GM23338 (cell line): ENCODE data around the gene ARRB1. TPM values are rescaled to one million over a fixed set of nuclear protein-coding genes. Genes with fewer than 3 reads are reported as not detected.
A peak's percentile ranks its signal among the peaks of the same experiment; 100 is the strongest.

ENCODE experiments used
- ATAC-seq: fragments of 200-7000 bp; cut with Tn5 transposase; 3 replicates; pipeline ENCODE4 v1.9.1; 2020
- DNase-seq: peaks from one replicate; pipeline ENCODE4 v3.0.0-alpha.2; 2015; ENCODE audit warnings: low spot score
- H2AFZ ChIP-seq: fragments of 200-600 bp; sonication (generic); 2 replicates; pipeline ENCODE4 v1.8.0; 2016; ENCODE audit warnings: antibody characterized with exemption, mild to moderate bottlenecking, moderate library complexity
- H3F3A ChIP-seq: fragments of 200-600 bp; sonication (generic); replicated peaks from 2 replicates; pipeline ENCODE4 v1.8.0; 2017; ENCODE audit warnings: antibody characterized with exemption, mixed run types, low read depth
- H3K27ac ChIP-seq: fragments of 200-600 bp; sonication (generic); 2 replicates; pipeline ENCODE4 v1.6.1; 2016; ENCODE audit warnings: low read depth
- H3K27me3 ChIP-seq: fragments of 200-600 bp; sonication (generic); 2 replicates; pipeline ENCODE4 v1.8.0; 2016; ENCODE audit warnings: mild to moderate bottlenecking, mixed run types, moderate library complexity; ENCODE audit not compliant: insufficient read depth
- H3K36me3 ChIP-seq: fragments of 200-600 bp; sonication (generic); 2 replicates; pipeline ENCODE4 v1.8.0; 2016; ENCODE audit warnings: mild to moderate bottlenecking; ENCODE audit not compliant: insufficient read depth
- H3K4me1 ChIP-seq: fragments of 200-600 bp; sonication (generic); 2 replicates; pipeline ENCODE4 v1.8.0; 2016; ENCODE audit warnings: mild to moderate bottlenecking, moderate library complexity; ENCODE audit not compliant: insufficient read depth
- H3K4me2 ChIP-seq: fragments of 200-600 bp; sonication (generic); 2 replicates; pipeline ENCODE4 v1.7.1; 2017; ENCODE audit warnings: mixed run types
- H3K4me3 ChIP-seq: fragments of 200-600 bp; sonication (generic); 2 replicates; pipeline ENCODE4 v1.6.1; 2016; ENCODE audit warnings: mixed run types
- H3K79me2 ChIP-seq: fragments of 200-600 bp; sonication (generic); replicated peaks from 2 replicates; pipeline ENCODE4 v1.8.0; 2017; ENCODE audit warnings: mild to moderate bottlenecking; ENCODE audit not compliant: insufficient read depth
- H3K9me2 ChIP-seq: fragments of 200-600 bp; sonication (generic); 2 replicates; pipeline ENCODE4 v1.8.0; 2017; ENCODE audit not compliant: insufficient read depth
- H4K20me1 ChIP-seq: fragments of 200-600 bp; sonication (generic); replicated peaks from 2 replicates; pipeline ENCODE4 v1.8.0; 2017; ENCODE audit warnings: mild to moderate bottlenecking; ENCODE audit not compliant: insufficient read depth
- H3K27ac Mint-ChIP-seq: 2 replicates; pipeline ENCODE4 v1.8.0; 2020; ENCODE audit warnings: inconsistent platforms, mild to moderate bottlenecking, moderate library complexity, mixed read lengths
- H3K27me3 Mint-ChIP-seq: 3 replicates; pipeline ENCODE4 v1.8.0; 2022; ENCODE audit warnings: low read depth, mild to moderate bottlenecking, moderate library complexity, mixed read lengths, inconsistent platforms; ENCODE audit not compliant: insufficient read depth, poor library complexity
- H3K36me3 Mint-ChIP-seq: 3 replicates; pipeline ENCODE4 v1.8.0; 2021; ENCODE audit warnings: low read depth, mild to moderate bottlenecking, inconsistent platforms, moderate library complexity, mixed read lengths
- H3K4me1 Mint-ChIP-seq: 3 replicates; pipeline ENCODE4 v1.8.0; 2020; ENCODE audit warnings: mild to moderate bottlenecking, inconsistent platforms, mixed read lengths
- H3K4me3 Mint-ChIP-seq: 3 replicates; pipeline ENCODE4 v1.8.0; 2021; ENCODE audit warnings: moderate library complexity, mild to moderate bottlenecking, inconsistent platforms, mixed read lengths
- H3K9me3 Mint-ChIP-seq: 3 replicates; pipeline ENCODE4 v1.8.0; 2020; ENCODE audit warnings: moderate library complexity, mild to moderate bottlenecking, inconsistent platforms, mixed read lengths
- CREB1 ChIP-seq: fragments of 250-450 bp; sonication (Bioruptor Pico); IDR thresholded peaks from 2 replicates; pipeline ENCODE4 v1.5.0; 2020; ENCODE audit warnings: low read depth, mild to moderate bottlenecking, moderate library complexity
- CTCF ChIP-seq, 2 experiments: fragments of 200-600 bp in 1 of 2; sonication (generic) in 1 of 2; conservative IDR thresholded peaks; 2 replicates each; pipeline versions ENCODE4 v1.5.1 to v1.6.1; 2016 to 2017; ENCODE audit warnings: antibody characterized with exemption in 2 of 2, low read depth in 2 of 2, mild to moderate bottlenecking in 2 of 2, moderate library complexity in 1 of 2
- EZH2 ChIP-seq: fragments of 200-600 bp; sonication (generic); IDR thresholded peaks from one replicate; pipeline ENCODE4 v1.8.0; 2017; ENCODE audit warnings: antibody characterized with exemption, mild to moderate bottlenecking, low read depth; ENCODE audit not compliant: unreplicated experiment
- EZH2phosphoT487 ChIP-seq: fragments of 200-600 bp; sonication (generic); IDR thresholded peaks from one replicate; pipeline ENCODE4 v1.8.1; 2018; ENCODE audit warnings: antibody characterized with exemption; ENCODE audit not compliant: unreplicated experiment
- NANOG ChIP-seq: IDR thresholded peaks from 2 replicates; pipeline ENCODE4 v1.6.1; 2016; ENCODE audit warnings: antibody characterized with exemption, borderline replicate concordance
- POLR2AphosphoS5 ChIP-seq: IDR thresholded peaks from 2 replicates; pipeline ENCODE4 v1.6.1; 2016; ENCODE audit warnings: antibody characterized with exemption, low read depth
- REST ChIP-seq: IDR thresholded peaks from one replicate; pipeline ENCODE4 v1.6.1; 2018; ENCODE audit warnings: antibody characterized with exemption; ENCODE audit not compliant: unreplicated experiment
- STAT1 ChIP-seq: IDR thresholded peaks from one replicate; pipeline ENCODE4 v1.6.1; 2016; ENCODE audit warnings: antibody characterized with exemption; ENCODE audit not compliant: unreplicated experiment
- ZNF331 ChIP-seq: fragments of 250-450 bp; sonication (Bioruptor Pico); IDR thresholded peaks from 2 replicates; pipeline ENCODE4 v1.5.0; 2020; ENCODE audit warnings: low read depth, mild to moderate bottlenecking, moderate library complexity
- ZNF462 ChIP-seq: fragments of 250-450 bp; sonication (Bioruptor Pico); IDR thresholded peaks from 2 replicates; pipeline ENCODE4 v1.5.0; 2020; ENCODE audit warnings: mild to moderate bottlenecking, moderate library complexity
- polyA plus RNA-seq: library from polyadenylated mRNA; unstranded; fragments of >200 nt; fragmentation: Nextera tagmentation; extraction: Ambion mirVana; gene quantifications from 2 replicates; pipeline ENCODE4 v1.2.1, GENCODE V29; 2016
- total RNA-seq: library from RNA; depleted of rRNA; stranded (reverse); fragments of >200 nt; shearing (Covaris generic); gene quantifications from 2 replicates; pipeline ENCODE4 v1.2.3, GENCODE V29; 2014

Gene ARRB1
- total and polyA plus RNA-seq, 2 experiments from 2014 or later = 6.3 to 11.1 TPM

- TF ChIP-seq POLR2AphosphoS5 (no peak), EZH2phosphoT487 (no peak), CREB1 (CRISPR knock-in tag) (no peak), REST (no peak), ZNF462 (CRISPR knock-in tag) (no peak), EZH2 (no peak), ZNF331 (CRISPR knock-in tag) (no peak), NANOG (no peak), CTCF (conservative IDR thresholded peaks at IDR 0.05; ENCODE audit: low read depth in 2 of 2) (no peak), STAT1 (no peak)
- Histone ChIP-seq H3K36me3 (no peaks in the 10 kb centered on the region), H3K4me3 (no peak overlapping the region), H3K27ac (no peak overlapping the region), H3K27me3 (no peaks in the 10 kb centered on the region), H4K20me1 (no peaks in the 10 kb centered on the region), H2AFZ (no peak overlapping the region), H3K4me1 (no peaks in the 10 kb centered on the region), H3K79me2 (no peaks in the 10 kb centered on the region), H3F3A (no peaks in the 10 kb centered on the region), H3K9me2 (no peaks in the 10 kb centered on the region), H3K4me2 (no peak overlapping the region)
- peak; percentile 33 for DNase-seq
- Mint-ChIP-seq H3K27ac (peak overlapping the region; percentile 62; the same call in 1 of the 2 replicates), H3K36me3 (peaks cover 37% of the 10 kb centered on the region), H3K27me3 (peaks cover 6% of the 10 kb centered on the region), H3K4me3 (no peak overlapping the region; the same call in 2 of the 3 replicates), H3K9me3 (no peaks in the 10 kb centered on the region), H3K4me1 (peaks cover 17% of the 10 kb centered on the region)
- ATAC-seq = peak; percentile 37
These were observed 84.1 kb downstream of the ARRB1 start for GRCh38 chr11:75267171-75267970.
